GM21515 (cell line): Measurements from ENCODE around the gene ADGRF5.
"Not testable (repeated sequence)": the region's sequence is repeated elsewhere in the genome, so short reads cannot be mapped to it uniquely, and the experiment has no call there.

ENCODE experiments used
- ATAC-seq: cut with Tn5 transposase; IDR thresholded peaks from one replicate; pipeline ENCODE4 v1.9.1; 2021; ENCODE audit not compliant: unreplicated experiment

The ADGRF5 gene

DNA sequence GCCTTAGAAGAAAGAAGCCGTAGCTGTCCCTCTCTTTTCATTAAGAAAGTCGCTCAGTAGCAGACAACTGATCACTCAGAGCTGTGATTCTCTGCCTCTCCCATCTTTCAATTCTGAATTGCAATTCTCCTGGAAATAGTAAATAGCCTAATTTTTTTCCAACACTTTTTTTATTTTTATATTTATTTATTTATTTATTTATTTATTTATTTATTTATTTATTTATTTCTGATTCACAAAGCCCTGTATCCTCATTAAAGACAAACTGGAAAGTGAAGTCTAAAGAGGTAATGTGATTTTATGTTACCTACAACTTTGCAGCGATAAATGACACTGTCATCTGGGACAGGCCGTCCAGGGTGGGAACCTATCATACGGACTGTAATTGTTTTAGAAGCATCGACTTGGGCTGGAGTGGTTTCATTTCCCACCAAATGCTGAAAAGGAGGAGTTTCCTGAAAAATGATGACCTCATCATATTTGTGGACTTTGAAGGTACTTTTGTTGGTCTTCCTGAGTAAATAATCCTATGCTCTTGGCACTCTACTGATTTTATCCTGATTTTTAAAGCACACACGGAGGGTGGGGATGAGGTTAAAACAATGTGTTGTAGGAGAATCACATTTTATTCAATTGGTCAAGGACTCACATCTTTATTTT, 87.4 kb downstream of the ADGRF5 start:
- not testable (repeated sequence) for ATAC-seq

DNA sequence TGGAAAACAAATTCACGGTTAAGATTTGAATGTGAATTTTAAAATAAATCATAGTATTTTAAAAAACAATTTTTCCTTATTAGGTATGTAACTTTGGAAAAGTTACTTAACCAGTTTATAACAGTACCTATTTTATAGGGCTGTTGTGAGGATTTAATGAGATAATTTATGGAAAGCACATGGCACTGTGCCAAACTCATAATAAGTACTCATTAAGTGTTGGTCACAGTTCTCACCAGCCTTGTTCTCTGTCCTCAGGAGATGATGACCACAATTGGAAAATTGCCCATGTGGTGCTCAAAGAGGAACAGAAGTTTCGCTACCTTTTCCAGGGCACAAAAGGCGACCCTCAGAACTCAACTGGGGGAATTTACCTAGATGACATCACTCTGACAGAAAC, 88.9 kb downstream of the ADGRF5 start:
- ATAC-seq = no peak

DNA sequence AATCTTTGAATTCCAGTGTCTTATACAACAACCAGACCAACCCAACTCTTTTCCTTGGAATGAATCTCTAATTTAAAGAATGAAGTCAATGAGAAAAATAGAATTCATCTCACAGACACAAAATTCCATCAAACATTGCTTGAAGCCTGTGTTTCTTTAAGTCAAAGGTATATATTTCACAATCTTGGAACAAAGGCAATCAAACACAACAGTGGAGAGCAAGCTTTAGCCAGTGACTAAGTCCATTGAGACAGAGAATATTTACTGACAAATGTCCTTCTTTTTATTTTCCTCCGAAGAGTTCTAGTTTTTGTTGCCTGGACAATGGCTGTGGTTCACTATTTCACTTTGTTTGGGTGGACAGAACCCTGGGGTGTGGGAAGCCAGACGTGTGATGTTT, 92.8 kb downstream of the ADGRF5 start:
- ATAC-seq = no peak

DNA sequence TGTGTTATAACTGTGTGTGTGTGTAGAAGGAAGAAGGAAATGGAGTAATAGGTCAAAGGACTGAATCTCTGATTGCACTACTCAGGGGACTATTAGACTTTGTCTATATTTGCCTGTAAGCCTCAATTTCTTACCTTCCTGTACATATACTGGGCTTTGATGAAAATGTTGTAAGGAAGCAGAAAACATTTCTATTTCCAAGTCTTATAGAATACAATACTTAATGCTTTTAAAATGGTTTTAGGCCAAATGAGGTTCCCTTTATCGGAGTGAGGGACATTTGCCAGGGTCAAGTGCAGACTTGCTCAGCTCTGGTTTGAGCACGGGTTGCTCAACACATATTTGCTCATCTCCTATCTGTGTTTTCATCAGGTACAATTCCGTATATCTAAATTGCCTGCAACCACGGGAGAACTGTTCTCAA, 100.3 kb downstream of the ADGRF5 start:
- ATAC-seq = no peak

DNA sequence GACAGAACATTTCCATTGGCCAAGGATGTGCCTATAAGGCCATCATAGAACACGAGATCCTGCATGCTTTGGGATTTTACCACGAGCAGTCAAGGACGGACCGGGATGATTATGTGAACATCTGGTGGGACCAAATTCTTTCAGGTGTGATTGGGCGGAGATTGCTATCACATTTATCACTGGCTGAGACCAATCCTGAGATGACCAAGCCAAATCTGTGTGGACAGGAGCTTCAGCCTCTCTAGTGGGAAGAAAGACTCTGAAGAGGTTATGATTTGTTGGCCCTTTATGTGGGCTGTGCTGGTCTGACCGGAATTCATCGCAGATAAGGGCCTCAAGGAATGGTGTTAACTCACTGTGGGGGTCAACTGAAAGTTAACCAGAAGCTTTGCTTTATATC, 102.2 kb downstream of the ADGRF5 start:
- ATAC-seq = no peak

DNA sequence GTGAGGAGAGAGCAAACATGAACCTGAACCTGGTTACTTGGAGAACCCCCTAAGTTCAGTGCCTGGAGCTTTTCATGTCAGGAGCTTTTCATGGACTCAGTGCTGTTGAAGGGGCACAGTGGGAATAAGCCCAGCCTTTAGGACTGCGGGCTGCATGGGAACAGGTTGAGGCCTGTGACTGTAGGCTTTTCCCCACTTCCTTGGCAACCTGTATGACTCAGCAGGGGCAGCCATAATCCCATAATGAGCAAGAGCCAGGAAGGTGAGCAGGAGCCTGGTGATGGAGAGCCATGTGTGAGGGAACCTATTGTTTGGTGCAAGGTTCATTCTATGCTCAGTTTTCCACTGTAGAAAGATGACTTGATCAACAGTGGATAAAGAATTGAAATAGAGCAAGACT, 105.1 kb downstream of the ADGRF5 start:
- no peak for ATAC-seq

DNA sequence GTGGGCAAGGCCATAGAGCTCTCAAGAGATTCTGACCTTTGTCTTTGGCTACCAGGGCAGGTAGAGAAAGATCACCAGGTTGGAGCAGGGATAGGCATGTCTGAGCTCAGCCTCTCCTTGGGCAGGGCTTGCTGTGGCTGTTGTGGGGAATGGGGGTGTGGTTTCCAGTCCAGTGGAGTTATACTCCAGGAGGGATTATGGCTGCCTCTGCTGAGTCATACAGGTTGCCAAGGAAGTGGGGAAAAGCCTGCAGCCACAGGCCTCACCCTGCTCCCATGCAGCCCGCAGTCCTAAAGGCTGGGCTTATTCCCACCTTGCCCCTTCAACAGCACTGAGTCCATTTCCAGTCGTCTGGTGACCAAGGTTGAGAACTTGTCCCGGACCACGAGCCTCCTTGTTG, 106.6 kb downstream of the ADGRF5 start:
- ATAC-seq = no peak

DNA sequence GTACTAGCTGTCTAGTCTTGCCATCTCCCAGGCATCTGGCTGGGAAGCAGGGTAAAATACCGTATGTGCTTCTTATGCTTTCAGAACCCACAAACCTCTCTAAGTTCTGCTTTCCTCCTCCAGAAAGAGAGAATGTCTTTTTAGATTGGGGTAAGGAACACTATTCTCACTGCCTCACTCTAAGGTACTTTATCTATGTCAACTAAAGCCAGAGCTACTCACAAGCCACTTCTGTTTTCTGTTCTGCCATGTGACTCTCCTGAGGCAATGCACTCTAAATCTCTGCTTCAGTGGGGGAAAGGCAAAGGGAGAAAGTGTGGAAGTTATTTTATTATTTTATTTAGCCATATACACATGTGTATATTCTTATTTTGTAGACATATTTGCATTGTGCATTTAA, 112.9 kb downstream of the ADGRF5 start:
- ATAC-seq = no peak
